ENCODE measurements around the gene SLC6A18.

Gene SLC6A18

GRCh38 chr5:1240496-1241260, 15.5 kb downstream of the SLC6A18 start:
- no peaks in the 10 kb centered on the region for H3K36me3 ChIP-seq (ENCODE audit: control insufficient read depth, insufficient read depth, low read length)
- H3K4me1 ChIP-seq (ENCODE audit: control insufficient read depth, low read depth, low read length), result no peaks in the 10 kb centered on the region
- H3K79me2 ChIP-seq (ENCODE audit: control insufficient read depth, insufficient read depth, low read length), result no peaks in the 10 kb centered on the region
- H3K4me3 ChIP-seq (ENCODE audit: low read length), result no peak overlapping the region
- H3K79me1 ChIP-seq (ENCODE audit: low read length), result no peaks in the 10 kb centered on the region
- no peak overlapping the region for H3K27ac ChIP-seq (ENCODE audit: low read depth, low read length)
- H3K23ac ChIP-seq (ENCODE audit: low read length), result no peak overlapping the region
- no peak overlapping the region for H2BK15ac ChIP-seq (replicated peaks; ENCODE audit: low read depth)
- no peaks in the 10 kb centered on the region for H3K27me3 ChIP-seq (ENCODE audit: insufficient read depth, low read length, poor library complexity)
- H4K8ac ChIP-seq (ENCODE audit: low read depth, low read length), result no peak overlapping the region
- no peak overlapping the region for H3K4ac ChIP-seq (ENCODE audit: low read depth, low read length)
- H3K18ac ChIP-seq (ENCODE audit: low read length), result no peak overlapping the region
- no peak overlapping the region for H2AK5ac ChIP-seq (ENCODE audit: low read length)
- H2BK120ac ChIP-seq (ENCODE audit: low read depth, low read length), result no peak overlapping the region
- no peak overlapping the region for H3K56ac ChIP-seq (ENCODE audit: low read length)
- H3K4me2 ChIP-seq (ENCODE audit: low read length), result no peak overlapping the region
- no peak for DNase-seq
- H3K9ac ChIP-seq (ENCODE audit: low read length), result no peak overlapping the region
- WGBS (ENCODE audit: extremely low coverage, insufficient coverage, low lambda C conversion rate), result no CpG with 5 or more reads among the region's 29 CpGs
- no peak overlapping the region for H2BK5ac ChIP-seq (ENCODE audit: low read length)
- H4K5ac ChIP-seq (ENCODE audit: low read length), result no peak overlapping the region

GRCh38 chr5:1241509-1242080, 16.4 kb downstream of the SLC6A18 start:
- Histone ChIP-seq H2BK5ac (ENCODE audit: low read length) (no peak overlapping the region), H3K4me3 (ENCODE audit: low read length) (no peak overlapping the region), H2AK5ac (ENCODE audit: low read length) (no peak overlapping the region), H3K79me2 (ENCODE audit: control insufficient read depth, insufficient read depth, low read length) (no peaks in the 10 kb centered on the region), H3K27me3 (ENCODE audit: insufficient read depth, low read length, poor library complexity) (no peaks in the 10 kb centered on the region), H3K9ac (ENCODE audit: low read length) (no peak overlapping the region), H3K4me2 (ENCODE audit: low read length) (no peak overlapping the region), H3K18ac (ENCODE audit: low read length) (no peak overlapping the region), H3K4ac (ENCODE audit: low read depth, low read length) (no peak overlapping the region), H3K27ac (ENCODE audit: low read depth, low read length) (no peak overlapping the region), H3K4me1 (ENCODE audit: control insufficient read depth, low read depth, low read length) (no peaks in the 10 kb centered on the region), H2BK15ac (replicated peaks; ENCODE audit: low read depth) (no peak overlapping the region), H4K5ac (ENCODE audit: low read length) (no peak overlapping the region), H3K79me1 (ENCODE audit: low read length) (no peaks in the 10 kb centered on the region), H3K23ac (ENCODE audit: low read length) (no peak overlapping the region), H3K36me3 (ENCODE audit: control insufficient read depth, insufficient read depth, low read length) (no peaks in the 10 kb centered on the region), H3K56ac (ENCODE audit: low read length) (no peak overlapping the region), H4K8ac (ENCODE audit: low read depth, low read length) (no peak overlapping the region), H2BK120ac (ENCODE audit: low read depth, low read length) (no peak overlapping the region)
- DNase-seq, result no peak
- WGBS (ENCODE audit: extremely low coverage, insufficient coverage, low lambda C conversion rate), result no CpG with 5 or more reads among the region's 22 CpGs

- no peak overlapping the region for H3K9ac ChIP-seq (ENCODE audit: low read length)
Measured at GRCh38 chr5:1242733-1243486, 17.7 kb downstream of the SLC6A18 start.

GRCh38 chr5:1243487-1244130, 18.4 kb downstream of the SLC6A18 start:
- H3K23ac ChIP-seq (ENCODE audit: low read length), result no peak overlapping the region
- H2BK120ac ChIP-seq (ENCODE audit: low read depth, low read length), result no peak overlapping the region
- H3K79me1 ChIP-seq (ENCODE audit: low read length), result no peaks in the 10 kb centered on the region
- H3K4me2 ChIP-seq (ENCODE audit: low read length), result no peak overlapping the region
- H2BK5ac ChIP-seq (ENCODE audit: low read length), result no peak overlapping the region
- no peaks in the 10 kb centered on the region for H3K79me2 ChIP-seq (ENCODE audit: control insufficient read depth, insufficient read depth, low read length)
- no peak overlapping the region for H3K4me3 ChIP-seq (ENCODE audit: low read length)
- no peak overlapping the region for H3K9ac ChIP-seq (ENCODE audit: low read length)
- H3K36me3 ChIP-seq (ENCODE audit: control insufficient read depth, insufficient read depth, low read length), result no peaks in the 10 kb centered on the region
- no peaks in the 10 kb centered on the region for H3K27me3 ChIP-seq (ENCODE audit: insufficient read depth, low read length, poor library complexity)
- peak; percentile 17 for DNase-seq
- H3K27ac ChIP-seq (ENCODE audit: low read depth, low read length), result no peak overlapping the region
- no peak overlapping the region for H3K56ac ChIP-seq (ENCODE audit: low read length)
- H2AK5ac ChIP-seq (ENCODE audit: low read length), result no peak overlapping the region
- H3K18ac ChIP-seq (ENCODE audit: low read length), result no peak overlapping the region
- H4K8ac ChIP-seq (ENCODE audit: low read depth, low read length), result no peak overlapping the region
- WGBS (ENCODE audit: extremely low coverage, insufficient coverage, low lambda C conversion rate), result no CpG with 5 or more reads among the region's 33 CpGs
- no peaks in the 10 kb centered on the region for H3K4me1 ChIP-seq (ENCODE audit: control insufficient read depth, low read depth, low read length)
- no peak overlapping the region for H2BK15ac ChIP-seq (replicated peaks; ENCODE audit: low read depth)
- H3K4ac ChIP-seq (ENCODE audit: low read depth, low read length), result no peak overlapping the region
- H4K5ac ChIP-seq (ENCODE audit: low read length), result no peak overlapping the region

More at GRCh38 chr5:1242733-1243486, 17.7 kb downstream of the SLC6A18 start:
- Histone ChIP-seq H3K4me3 (ENCODE audit: low read length) (no peak overlapping the region), H2BK120ac (ENCODE audit: low read depth, low read length) (no peak overlapping the region), H3K56ac (ENCODE audit: low read length) (no peak overlapping the region), H3K27me3 (ENCODE audit: insufficient read depth, low read length, poor library complexity) (no peaks in the 10 kb centered on the region), H3K4me1 (ENCODE audit: control insufficient read depth, low read depth, low read length) (no peaks in the 10 kb centered on the region), H3K79me2 (ENCODE audit: control insufficient read depth, insufficient read depth, low read length) (no peaks in the 10 kb centered on the region), H3K79me1 (ENCODE audit: low read length) (no peaks in the 10 kb centered on the region), H3K36me3 (ENCODE audit: control insufficient read depth, insufficient read depth, low read length) (no peaks in the 10 kb centered on the region), H3K4ac (ENCODE audit: low read depth, low read length) (no peak overlapping the region), H3K18ac (ENCODE audit: low read length) (no peak overlapping the region), H2BK15ac (replicated peaks; ENCODE audit: low read depth) (no peak overlapping the region), H2BK5ac (ENCODE audit: low read length) (no peak overlapping the region), H2AK5ac (ENCODE audit: low read length) (no peak overlapping the region), H3K27ac (ENCODE audit: low read depth, low read length) (no peak overlapping the region), H4K8ac (ENCODE audit: low read depth, low read length) (no peak overlapping the region), H4K5ac (ENCODE audit: low read length) (no peak overlapping the region), H3K23ac (ENCODE audit: low read length) (no peak overlapping the region), H3K4me2 (ENCODE audit: low read length) (no peak overlapping the region)
- WGBS (ENCODE audit: extremely low coverage, insufficient coverage, low lambda C conversion rate), result no CpG with 5 or more reads among the region's 14 CpGs
- DNase-seq, result no peak

GRCh38 chr5:1244255-1244654, 19.1 kb downstream of the SLC6A18 start:
- Histone ChIP-seq H3K36me3 (ENCODE audit: control insufficient read depth, insufficient read depth, low read length) (no peaks in the 10 kb centered on the region), H3K18ac (ENCODE audit: low read length) (no peak overlapping the region), H2BK120ac (ENCODE audit: low read depth, low read length) (no peak overlapping the region), H3K79me1 (ENCODE audit: low read length) (no peaks in the 10 kb centered on the region), H2BK15ac (replicated peaks; ENCODE audit: low read depth) (no peak overlapping the region), H3K27ac (ENCODE audit: low read depth, low read length) (no peak overlapping the region), H3K23ac (ENCODE audit: low read length) (no peak overlapping the region), H4K5ac (ENCODE audit: low read length) (no peak overlapping the region), H4K8ac (ENCODE audit: low read depth, low read length) (no peak overlapping the region), H3K4me1 (ENCODE audit: control insufficient read depth, low read depth, low read length) (no peaks in the 10 kb centered on the region), H3K4ac (ENCODE audit: low read depth, low read length) (no peak overlapping the region), H3K4me3 (ENCODE audit: low read length) (no peak overlapping the region), H3K79me2 (ENCODE audit: control insufficient read depth, insufficient read depth, low read length) (no peaks in the 10 kb centered on the region), H3K9ac (ENCODE audit: low read length) (no peak overlapping the region), H3K56ac (ENCODE audit: low read length) (no peak overlapping the region), H2BK5ac (ENCODE audit: low read length) (no peak overlapping the region), H3K4me2 (ENCODE audit: low read length) (no peak overlapping the region), H2AK5ac (ENCODE audit: low read length) (no peak overlapping the region), H3K27me3 (ENCODE audit: insufficient read depth, low read length, poor library complexity) (no peaks in the 10 kb centered on the region)
- DNase-seq, result no peak
- no CpG with 5 or more reads among the region's 21 CpGs for WGBS (ENCODE audit: extremely low coverage, insufficient coverage, low lambda C conversion rate)
